ENCODE results near the gene SLC7A10.

SLC7A10 gene

DNA sequence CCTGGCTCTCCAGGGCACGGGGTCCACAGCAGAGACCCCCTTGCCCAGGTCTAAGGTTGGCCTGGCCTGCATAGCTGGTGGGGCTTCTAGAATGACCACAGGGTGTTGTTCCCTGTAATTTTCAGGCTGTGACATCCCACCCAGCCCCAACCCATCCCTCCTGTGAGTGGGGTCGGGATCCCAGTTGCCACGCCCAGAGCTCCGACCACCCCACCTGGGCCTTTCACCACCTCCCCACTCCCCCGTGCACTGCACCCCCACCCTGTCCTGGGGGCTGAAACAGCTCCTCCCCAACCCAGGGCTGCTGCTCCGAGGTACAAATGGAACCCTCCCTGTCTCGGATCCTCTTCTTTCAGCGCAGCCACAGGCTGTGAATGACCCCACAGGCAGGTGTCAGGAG is 8.4 kb upstream of the SLC7A10 start:
- Histone ChIP-seq H3K79me2 (ENCODE audit: control insufficient read depth, low read length) (no peaks in the 10 kb centered on the region), H3K9me3 (ENCODE audit: control insufficient read depth, insufficient read depth, low read length) (no peaks in the 10 kb centered on the region), H3K27me3 (ENCODE audit: control insufficient read depth, low read length) (no peaks in the 10 kb centered on the region), H3K36me3 (ENCODE audit: control insufficient read depth, low read length) (no peaks in the 10 kb centered on the region), H4K20me1 (ENCODE audit: control insufficient read depth, insufficient read depth, low read depth, low read length) (no peaks in the 10 kb centered on the region), H3K27ac (ENCODE audit: low read depth, low read length) (no peak overlapping the region), H3F3A (ENCODE audit: control insufficient read depth, insufficient read depth) (no peaks in the 10 kb centered on the region), H3K4me3 (ENCODE audit: low read length) (no peak overlapping the region), H3K9me2 (replicated peaks; ENCODE audit: control insufficient read depth, low read length) (no peaks in the 10 kb centered on the region), H3K4me1 (ENCODE audit: control insufficient read depth, low read length) (no peaks in the 10 kb centered on the region), H3K4me2 (ENCODE audit: low read length) (no peak overlapping the region)
- TF ChIP-seq, protein P1, sequence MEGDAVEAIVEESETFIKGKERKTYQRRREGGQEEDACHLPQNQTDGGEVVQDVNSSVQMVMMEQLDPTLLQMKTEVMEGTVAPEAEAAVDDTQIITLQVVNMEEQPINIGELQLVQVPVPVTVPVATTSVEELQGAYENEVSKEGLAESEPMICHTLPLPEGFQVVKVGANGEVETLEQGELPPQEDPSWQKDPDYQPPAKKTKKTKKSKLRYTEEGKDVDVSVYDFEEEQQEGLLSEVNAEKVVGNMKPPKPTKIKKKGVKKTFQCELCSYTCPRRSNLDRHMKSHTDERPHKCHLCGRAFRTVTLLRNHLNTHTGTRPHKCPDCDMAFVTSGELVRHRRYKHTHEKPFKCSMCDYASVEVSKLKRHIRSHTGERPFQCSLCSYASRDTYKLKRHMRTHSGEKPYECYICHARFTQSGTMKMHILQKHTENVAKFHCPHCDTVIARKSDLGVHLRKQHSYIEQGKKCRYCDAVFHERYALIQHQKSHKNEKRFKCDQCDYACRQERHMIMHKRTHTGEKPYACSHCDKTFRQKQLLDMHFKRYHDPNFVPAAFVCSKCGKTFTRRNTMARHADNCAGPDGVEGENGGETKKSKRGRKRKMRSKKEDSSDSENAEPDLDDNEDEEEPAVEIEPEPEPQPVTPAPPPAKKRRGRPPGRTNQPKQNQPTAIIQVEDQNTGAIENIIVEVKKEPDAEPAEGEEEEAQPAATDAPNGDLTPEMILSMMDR (IDR thresholded peaks at IDR 0.05; ENCODE audit: low read depth, low read length, poor library complexity, severe bottlenecking) = no peak
- no peak for TF ChIP-seq EZH2phosphoT487 (IDR thresholded peaks at IDR 0.05; ENCODE audit: borderline replicate concordance, low read length)

DNA sequence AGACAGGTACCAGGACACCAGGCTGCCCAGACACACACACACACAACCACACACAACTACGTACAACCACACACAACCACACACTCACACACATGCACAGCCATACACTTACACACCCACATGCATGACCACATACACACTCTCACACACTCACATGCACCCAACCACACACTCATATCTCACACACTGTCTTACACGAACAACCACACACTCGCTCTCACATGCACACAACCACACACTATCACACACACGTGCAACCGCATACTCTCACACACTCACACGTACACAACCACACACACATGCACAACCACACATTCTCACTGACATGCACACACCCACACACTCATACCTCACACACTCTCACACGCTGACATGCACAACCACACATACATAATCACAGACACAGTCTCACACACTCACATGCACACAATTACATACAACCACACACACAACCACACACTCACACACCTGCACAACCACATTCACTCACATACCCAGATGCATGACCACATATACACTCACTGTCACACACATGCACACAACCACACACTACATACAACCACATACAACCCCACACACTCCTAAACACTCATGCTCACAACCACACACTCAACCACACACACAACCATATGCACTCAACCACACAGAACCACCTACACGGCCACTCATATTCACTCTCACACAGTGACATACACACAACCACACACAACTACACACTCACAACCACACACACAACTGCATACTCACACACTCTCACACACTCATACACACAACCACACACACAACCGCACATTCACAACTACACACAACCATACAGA is 7.6 kb upstream of the SLC7A10 start:
- H3F3A ChIP-seq (ENCODE audit: control insufficient read depth, insufficient read depth) = no peaks in the 10 kb centered on the region
- no peaks in the 10 kb centered on the region for H3K9me2 ChIP-seq (replicated peaks; ENCODE audit: control insufficient read depth, low read length)
- H3K36me3 ChIP-seq (ENCODE audit: control insufficient read depth, low read length) = no peaks in the 10 kb centered on the region
- no peak overlapping the region for H3K4me3 ChIP-seq (ENCODE audit: low read length)
- no peaks in the 10 kb centered on the region for H3K4me1 ChIP-seq (ENCODE audit: control insufficient read depth, low read length)
- H3K9me3 ChIP-seq (ENCODE audit: control insufficient read depth, insufficient read depth, low read length) = no peaks in the 10 kb centered on the region
- no peaks in the 10 kb centered on the region for H3K79me2 ChIP-seq (ENCODE audit: control insufficient read depth, low read length)
- no peak overlapping the region for H3K27ac ChIP-seq (ENCODE audit: low read depth, low read length)
- H3K27me3 ChIP-seq (ENCODE audit: control insufficient read depth, low read length) = no peaks in the 10 kb centered on the region
- TF ChIP-seq, protein P1 (IDR thresholded peaks at IDR 0.05; ENCODE audit: low read depth, low read length, poor library complexity, severe bottlenecking) = no peak
- no peak for TF ChIP-seq EZH2phosphoT487 (IDR thresholded peaks at IDR 0.05; ENCODE audit: borderline replicate concordance, low read length)
- no peak overlapping the region for H3K4me2 ChIP-seq (ENCODE audit: low read length)
- H4K20me1 ChIP-seq (ENCODE audit: control insufficient read depth, insufficient read depth, low read depth, low read length) = no peaks in the 10 kb centered on the region

DNA sequence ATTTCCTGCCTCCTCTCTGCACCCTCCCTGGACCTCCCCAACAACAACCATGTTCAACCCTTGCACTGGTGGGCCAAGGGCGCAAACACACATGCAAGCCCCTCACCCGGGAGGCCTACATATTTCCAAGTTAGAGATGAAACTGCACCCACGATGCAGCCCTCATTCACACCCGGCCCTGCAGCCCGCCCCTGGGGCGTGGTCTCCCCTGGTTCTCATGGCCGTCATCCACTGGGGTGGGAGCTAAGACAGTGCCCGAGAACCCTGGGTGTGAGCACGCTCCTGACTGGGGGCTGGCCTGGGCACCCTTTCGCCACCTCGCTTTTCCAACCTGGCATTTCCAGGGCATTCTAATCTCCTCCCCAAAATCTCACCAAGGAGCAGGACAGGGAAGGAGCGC is 7.0 kb upstream of the SLC7A10 start:
- Histone ChIP-seq H3K4me1 (ENCODE audit: control insufficient read depth, low read length) (no peaks in the 10 kb centered on the region), H3K4me3 (ENCODE audit: low read length) (no peak overlapping the region), H3K79me2 (ENCODE audit: control insufficient read depth, low read length) (no peaks in the 10 kb centered on the region), H3K9me2 (replicated peaks; ENCODE audit: control insufficient read depth, low read length) (no peaks in the 10 kb centered on the region), H4K20me1 (ENCODE audit: control insufficient read depth, insufficient read depth, low read depth, low read length) (no peaks in the 10 kb centered on the region), H3K27me3 (ENCODE audit: control insufficient read depth, low read length) (no peaks in the 10 kb centered on the region), H3K4me2 (ENCODE audit: low read length) (no peak overlapping the region), H3K9me3 (ENCODE audit: control insufficient read depth, insufficient read depth, low read length) (no peaks in the 10 kb centered on the region), H3K36me3 (ENCODE audit: control insufficient read depth, low read length) (no peaks in the 10 kb centered on the region), H3K27ac (ENCODE audit: low read depth, low read length) (no peak overlapping the region), H3F3A (ENCODE audit: control insufficient read depth, insufficient read depth) (no peaks in the 10 kb centered on the region)
- TF ChIP-seq, protein P1 (IDR thresholded peaks at IDR 0.05; ENCODE audit: low read depth, low read length, poor library complexity, severe bottlenecking) = no peak
- TF ChIP-seq EZH2phosphoT487 (IDR thresholded peaks at IDR 0.05; ENCODE audit: borderline replicate concordance, low read length) = no peak
